Measurements from ENCODE around the gene TMPRSS13. TPM values are rescaled to one million over a fixed set of nuclear protein-coding genes. Genes with fewer than 3 reads are reported as not detected.

Gene TMPRSS13
- total RNA-seq, 2 experiments from 2014 or later, result 0.99 to 1.4 TPM

DNA sequence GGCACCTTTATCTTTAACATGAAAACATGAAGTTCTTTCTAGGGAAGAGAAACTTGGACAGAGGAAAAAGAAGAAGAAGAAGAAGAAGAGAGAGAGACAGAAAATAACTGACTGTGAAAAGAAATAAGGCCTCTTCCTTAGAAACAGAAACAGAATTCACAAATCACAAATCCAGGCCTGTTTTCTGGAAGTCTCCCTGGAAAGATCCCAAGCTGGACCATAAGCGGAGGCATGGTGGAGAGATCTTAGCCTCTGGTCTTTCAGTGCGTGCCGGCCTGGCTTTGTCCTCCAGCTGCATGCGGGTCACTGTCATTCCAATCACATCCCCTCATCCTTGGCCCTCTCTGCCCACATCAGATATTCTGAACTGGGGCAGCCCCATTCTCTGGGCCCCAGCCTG, 59.6 kb downstream of the TMPRSS13 start:
- TF ChIP-seq, protein P1, sequence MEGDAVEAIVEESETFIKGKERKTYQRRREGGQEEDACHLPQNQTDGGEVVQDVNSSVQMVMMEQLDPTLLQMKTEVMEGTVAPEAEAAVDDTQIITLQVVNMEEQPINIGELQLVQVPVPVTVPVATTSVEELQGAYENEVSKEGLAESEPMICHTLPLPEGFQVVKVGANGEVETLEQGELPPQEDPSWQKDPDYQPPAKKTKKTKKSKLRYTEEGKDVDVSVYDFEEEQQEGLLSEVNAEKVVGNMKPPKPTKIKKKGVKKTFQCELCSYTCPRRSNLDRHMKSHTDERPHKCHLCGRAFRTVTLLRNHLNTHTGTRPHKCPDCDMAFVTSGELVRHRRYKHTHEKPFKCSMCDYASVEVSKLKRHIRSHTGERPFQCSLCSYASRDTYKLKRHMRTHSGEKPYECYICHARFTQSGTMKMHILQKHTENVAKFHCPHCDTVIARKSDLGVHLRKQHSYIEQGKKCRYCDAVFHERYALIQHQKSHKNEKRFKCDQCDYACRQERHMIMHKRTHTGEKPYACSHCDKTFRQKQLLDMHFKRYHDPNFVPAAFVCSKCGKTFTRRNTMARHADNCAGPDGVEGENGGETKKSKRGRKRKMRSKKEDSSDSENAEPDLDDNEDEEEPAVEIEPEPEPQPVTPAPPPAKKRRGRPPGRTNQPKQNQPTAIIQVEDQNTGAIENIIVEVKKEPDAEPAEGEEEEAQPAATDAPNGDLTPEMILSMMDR (IDR thresholded peaks at IDR 0.05), result no peak
- no peaks in the 10 kb centered on the region for H3K9me3 Mint-ChIP-seq
- ChIA-PET POLR2A (no interaction called here), CTCF (no interaction called here)
- H3K4me3 ChIP-seq (ENCODE audit: low read length), result no peak overlapping the region
- no peak overlapping the region for H3K27ac Mint-ChIP-seq
- H3K27ac ChIP-seq (ENCODE audit: low read depth in 1 of 2, low read length in 2 of 2), result no peak overlapping the region
- H3K4me1 Mint-ChIP-seq (ENCODE audit: low read depth), result peaks cover 17% of the 10 kb centered on the region
- H3K9me3 ChIP-seq (ENCODE audit: control insufficient read depth in 1 of 2, insufficient read depth in 1 of 2, low read length in 2 of 2), result no peaks in the 10 kb centered on the region
- no peaks in the 10 kb centered on the region for H3K36me3 ChIP-seq (ENCODE audit: insufficient read depth, low read length)
- intact Hi-C loops (cut with DNase I, micrococcal nuclease), result no loop called here
- H3K4me1 ChIP-seq (ENCODE audit: insufficient read depth, low read length), result peaks cover 13% of the 10 kb centered on the region
- peaks cover 28% of the 10 kb centered on the region for H3K27me3 Mint-ChIP-seq
- peaks cover 13 to 16% of the 10 kb centered on the region in 2 experiments for H3K27me3 ChIP-seq (ENCODE audit: control insufficient read depth in 1 of 2, insufficient read depth in 2 of 2, low read length in 2 of 2)
- H3K36me3 Mint-ChIP-seq (ENCODE audit: low read depth), result no peaks in the 10 kb centered on the region
- no peak overlapping the region for H3K4me3 Mint-ChIP-seq
- ATAC-seq (ENCODE audit: poor library complexity) (no peak), DNase-seq (no peak)

DNA sequence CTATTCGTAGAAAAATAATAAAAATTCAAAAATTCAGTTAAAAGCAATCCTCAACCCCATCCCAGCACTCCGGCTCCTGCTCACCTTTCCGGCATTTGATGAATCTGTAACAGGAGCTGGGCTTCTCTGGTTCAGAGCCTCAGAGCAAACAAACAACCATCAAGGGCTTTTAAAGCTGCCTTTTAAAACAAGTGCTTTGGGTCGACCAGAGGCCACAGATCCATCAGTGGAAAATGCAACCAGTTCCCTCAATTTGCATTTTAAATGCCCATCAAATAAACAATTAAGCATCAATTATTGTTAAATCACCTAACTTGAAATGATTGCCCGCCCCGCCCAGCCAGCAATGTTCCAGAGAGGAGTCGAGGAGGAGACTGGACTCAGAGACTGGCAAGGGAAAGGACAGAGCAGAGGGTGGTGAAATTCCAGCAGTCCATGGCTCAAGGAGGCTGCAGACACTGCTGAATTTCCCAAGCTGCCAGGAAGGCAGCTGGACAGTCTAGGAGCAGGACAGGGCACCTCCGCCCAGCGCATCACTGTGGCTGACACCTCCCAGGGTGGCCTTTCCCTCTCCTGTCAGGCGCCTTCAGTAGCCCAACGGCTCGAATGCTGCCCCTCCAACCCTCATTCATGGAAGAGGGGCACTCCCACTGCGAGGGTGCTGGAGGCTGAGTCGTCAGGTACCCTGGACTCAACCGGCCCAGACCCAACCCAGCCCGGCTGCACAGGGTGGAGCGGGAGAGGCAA, 60.2 kb downstream of the TMPRSS13 start:
- intact Hi-C loops (cut with DNase I, micrococcal nuclease), result no loop called here
- Mint-ChIP-seq H3K27me3 (peaks cover 23% of the 10 kb centered on the region), H3K4me1 (ENCODE audit: low read depth) (peaks cover 12% of the 10 kb centered on the region), H3K9me3 (no peaks in the 10 kb centered on the region), H3K27ac (no peak overlapping the region), H3K4me3 (no peak overlapping the region), H3K36me3 (ENCODE audit: low read depth) (no peaks in the 10 kb centered on the region)
- H3K4me1 ChIP-seq (ENCODE audit: insufficient read depth, low read length), result peaks cover 7% of the 10 kb centered on the region
- TF ChIP-seq, protein P1 (IDR thresholded peaks at IDR 0.05), result no peak
- ATAC-seq (ENCODE audit: poor library complexity), result no peak
- DNase-seq, result no peak
- H3K27me3 ChIP-seq (ENCODE audit: control insufficient read depth in 1 of 2, insufficient read depth in 2 of 2, low read length in 2 of 2), result peaks cover 7 to 10% of the 10 kb centered on the region in 2 experiments
- H3K9me3 ChIP-seq (ENCODE audit: control insufficient read depth in 1 of 2, insufficient read depth in 1 of 2, low read length in 2 of 2), result no peaks in the 10 kb centered on the region
- H3K27ac ChIP-seq (ENCODE audit: low read depth in 1 of 2, low read length in 2 of 2), result no peak overlapping the region
- ChIA-PET CTCF (no interaction called here), POLR2A (no interaction called here)
- no peak overlapping the region for H3K4me3 ChIP-seq (ENCODE audit: low read length)
- no peaks in the 10 kb centered on the region for H3K36me3 ChIP-seq (ENCODE audit: insufficient read depth, low read length)

DNA sequence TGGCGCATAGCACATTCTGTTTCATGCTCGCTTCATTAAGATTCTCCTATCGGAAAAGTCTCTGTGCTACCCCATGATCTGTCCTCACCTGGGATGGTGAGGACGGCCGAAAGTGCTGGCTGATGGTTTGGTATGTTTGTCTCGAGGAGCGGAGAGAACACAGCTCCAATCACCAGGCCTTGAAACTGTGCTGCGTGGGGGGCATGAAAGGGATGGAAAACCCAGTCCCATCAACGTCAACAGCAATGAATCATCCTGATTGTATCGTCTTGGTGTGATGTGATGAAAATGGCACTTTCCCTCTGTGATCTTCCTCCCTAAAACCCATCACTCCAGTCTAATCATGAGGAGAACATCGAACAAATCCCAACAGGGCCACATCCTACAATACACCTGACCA, 61.1 kb downstream of the TMPRSS13 start:
- Histone ChIP-seq H3K27ac (ENCODE audit: low read depth in 1 of 2, low read length in 2 of 2) (no peak overlapping the region), H3K27me3 (ENCODE audit: control insufficient read depth in 1 of 2, insufficient read depth in 2 of 2, low read length in 2 of 2) (peaks cover 0 to 1% of the 10 kb centered on the region in 2 experiments), H3K4me1 (ENCODE audit: insufficient read depth, low read length) (peaks cover 4% of the 10 kb centered on the region), H3K9me3 (ENCODE audit: control insufficient read depth in 1 of 2, insufficient read depth in 1 of 2, low read length in 2 of 2) (no peaks in the 10 kb centered on the region), H3K36me3 (ENCODE audit: insufficient read depth, low read length) (no peaks in the 10 kb centered on the region), H3K4me3 (ENCODE audit: low read length) (no peak overlapping the region)
- no peak overlapping the region for H3K27ac Mint-ChIP-seq
- H3K27me3 Mint-ChIP-seq, result peaks cover 18% of the 10 kb centered on the region
- DNase-seq (no peak), ATAC-seq (ENCODE audit: poor library complexity) (no peak)
- peaks cover 4% of the 10 kb centered on the region for H3K4me1 Mint-ChIP-seq (ENCODE audit: low read depth)
- intact Hi-C loops (cut with DNase I, micrococcal nuclease), result no loop called here
- POLR2A ChIA-PET, result no interaction called here
- no peak overlapping the region for H3K4me3 Mint-ChIP-seq
- no peaks in the 10 kb centered on the region for H3K9me3 Mint-ChIP-seq
- no peaks in the 10 kb centered on the region for H3K36me3 Mint-ChIP-seq (ENCODE audit: low read depth)
- CTCF ChIA-PET, result no interaction called here
- TF ChIP-seq, protein P1 (IDR thresholded peaks at IDR 0.05), result no peak
